HepG2 (cell line): ENCODE measurements around the gene FEV. TPM values are rescaled to one million over a fixed set of nuclear protein-coding genes. Genes with fewer than 3 reads are reported as not detected.

ENCODE experiments used
- ATAC-seq: fragments of 200-7000 bp; cut with Tn5 transposase; 3 replicates; pipeline ENCODE4 v1.9.1; 2020; ENCODE audit warnings: mild to moderate bottlenecking, moderate library complexity
- BruUV-seq: library from RNA; stranded (reverse); fragments of 400-500 nt; replicated peaks from 2 replicates; lab custom pipeline; 2021; lab: Mats Ljungman, UMichigan
- CTCF ChIA-PET: fragments of 300-600 bp; formaldehyde crosslinking; extraction: SDS; loops from one replicate; lab custom pipeline; 2021; ENCODE audit warnings: low total read pairs, inconsistent platforms, low intra/inter-chr PET ratio; lab: Yijun Ruan, JAX
- POLR2A ChIA-PET: fragments of 350-600 bp; sonication (Branson Sonifier 250); formaldehyde crosslinking; loops from one replicate; lab custom pipeline; 2020; ENCODE audit warnings: antibody characterized with exemption, inconsistent platforms; lab: Yijun Ruan, JAX
- DNase-seq: peaks from one replicate; pipeline ENCODE4 v3.0.0-alpha.2; 2015; ENCODE audit warnings: low spot score
- FAIRE-seq: peaks from 3 replicates; lab custom pipeline; 2011; peaks lifted over from hg19 to GRCh38; lab: Jason Lieb, UNC
- H2AFZ ChIP-seq: one replicate; pipeline ENCODE4 v1.6.1; 2011; ENCODE audit warnings: low read length, inconsistent platforms
- H3K27ac ChIP-seq: fragments of 300-600 bp; 3 replicates; pipeline ENCODE4 v1.8.0; 2011; ENCODE audit warnings: mixed run types, mild to moderate bottlenecking, mixed read lengths, low read length, inconsistent platforms; ENCODE audit not compliant: insufficient read depth; ENCODE audit errors: extremely low read length
- H3K27me3 ChIP-seq, 2 experiments: fragments of 200-600 bp in 1 of 2; 2 replicates in 1 of 2; 3 replicates in 1 of 2; pipeline versions ENCODE4 v1.6.0 to v1.8.0; 2011; ENCODE audit warnings: low read length in 2 of 2, mild to moderate bottlenecking in 2 of 2, moderate library complexity in 2 of 2, inconsistent platforms in 1 of 2; ENCODE audit not compliant: insufficient read depth in 2 of 2, control insufficient read depth in 1 of 2
- H3K36me3 ChIP-seq, 2 experiments: fragments of 200-600 bp in 1 of 2; replicated peaks in 1 of 2; 2 replicates in 1 of 2; 3 replicates in 1 of 2; pipeline versions ENCODE4 v1.5.1 to v1.8.0; 2011; ENCODE audit warnings: low read length in 2 of 2, inconsistent platforms in 1 of 2; ENCODE audit not compliant: insufficient read depth in 2 of 2, control insufficient read depth in 1 of 2
- H3K4me1 ChIP-seq: 2 replicates; pipeline ENCODE4 v1.5.1; 2012; ENCODE audit warnings: low read length, inconsistent platforms; ENCODE audit not compliant: insufficient read depth
- H3K4me2 ChIP-seq: 2 replicates; pipeline ENCODE4 v1.6.0; 2011; ENCODE audit warnings: low read depth, low read length, inconsistent platforms
- H3K4me3 ChIP-seq, 3 experiments: fragments of 200-600 bp in 1 of 3; sonication (generic), shearing (Covaris generic) in 1 of 3; replicated peaks in 1 of 3; 2 replicates each; pipeline ENCODE4 v1.5.1; 2011 to 2016; ENCODE audit warnings: low read length in 3 of 3, inconsistent platforms in 2 of 3, low read depth in 2 of 3, mild to moderate bottlenecking in 2 of 3, control low read depth in 1 of 3, mixed read lengths in 1 of 3; ENCODE audit not compliant: insufficient read depth in 1 of 3
- H3K79me2 ChIP-seq: one replicate; pipeline ENCODE4 v1.6.1; 2011; ENCODE audit warnings: low read length, inconsistent platforms; ENCODE audit not compliant: insufficient read depth
- H3K9ac ChIP-seq: 2 replicates; pipeline ENCODE4 v1.6.0; 2011; ENCODE audit warnings: mild to moderate bottlenecking, low read depth, low read length, inconsistent platforms; ENCODE audit not compliant: insufficient read depth
- H3K9me3 ChIP-seq: 2 replicates; pipeline ENCODE4 v1.5.1; 2012; ENCODE audit warnings: mild to moderate bottlenecking, low read length
- H4K20me1 ChIP-seq: 2 replicates; pipeline ENCODE4 v1.6.0; 2011; ENCODE audit warnings: inconsistent platforms, mild to moderate bottlenecking, low read length, moderate library complexity; ENCODE audit not compliant: insufficient read depth
- AGO1 ChIP-seq: fragments of 200-400 bp; formaldehyde crosslinking; IDR thresholded peaks from 2 replicates; pipeline ENCODE4 v1.6.1; 2017; ENCODE audit warnings: mild to moderate bottlenecking, low read depth, low read length, moderate library complexity; ENCODE audit not compliant: poor library complexity, severe bottlenecking
- ATF7-NPFF ChIP-seq: sonication (generic); formaldehyde crosslinking; IDR thresholded peaks from 2 replicates; pipeline ENCODE4 v1.8.1; 2023; ENCODE audit warnings: mild to moderate bottlenecking, low read depth, missing genetic modification reagents, moderate library complexity
- DMTF1 ChIP-seq: sonication (generic); formaldehyde crosslinking; IDR thresholded peaks from 2 replicates; pipeline ENCODE4 v1.4.0; 2020; ENCODE audit warnings: mild to moderate bottlenecking, missing genetic modification reagents
- FOXP1 ChIP-seq, 2 experiments: fragments of 450-650 bp in 1 of 2; IDR thresholded peaks; 2 replicates each; pipeline ENCODE4 v1.6.1; 2017 to 2018; ENCODE audit warnings: antibody characterized with exemption in 1 of 2
- HNRNPL ChIP-seq: fragments of 200-400 bp; formaldehyde crosslinking; IDR thresholded peaks from 2 replicates; pipeline ENCODE4 v1.6.1; 2017; ENCODE audit warnings: mild to moderate bottlenecking, low read depth, low read length
- MED1 ChIP-seq: sonication (generic); formaldehyde crosslinking; IDR thresholded peaks from 2 replicates; pipeline ENCODE4 v1.4.0; 2020; ENCODE audit warnings: missing genetic modification reagents
- SMC3 ChIP-seq: IDR thresholded peaks from 2 replicates; pipeline ENCODE4 v1.6.1; 2011; ENCODE audit warnings: low read length, improper control_type of control experiment
- SRY ChIP-seq: sonication (generic); formaldehyde crosslinking; IDR thresholded peaks from 2 replicates; pipeline ENCODE4 v1.8.0; 2022; ENCODE audit warnings: mild to moderate bottlenecking, missing genetic modification reagents
- ZKSCAN8 ChIP-seq: IDR thresholded peaks from 2 replicates; pipeline ENCODE4 v1.6.1; 2016; ENCODE audit warnings: borderline replicate concordance, missing genetic modification reagents, missing compliant biosample characterization
- ZNF12 ChIP-seq: sonication (generic); formaldehyde crosslinking; IDR thresholded peaks from 2 replicates; pipeline ENCODE4 v1.5.0; 2020; ENCODE audit warnings: missing genetic modification reagents
- ZNF138 ChIP-seq: sonication (generic); formaldehyde crosslinking; IDR thresholded peaks from 2 replicates; pipeline ENCODE4 v1.5.0; 2020; ENCODE audit warnings: mild to moderate bottlenecking, low read depth, missing genetic modification reagents
- ZNF143 ChIP-seq: sonication (generic); formaldehyde crosslinking; IDR thresholded peaks from 2 replicates; pipeline ENCODE4 v1.4.0; 2020; ENCODE audit warnings: missing genetic modification reagents
- ZNF432 ChIP-seq: sonication (generic); formaldehyde crosslinking; IDR thresholded peaks from 2 replicates; pipeline ENCODE4 v1.5.0; 2020; ENCODE audit warnings: missing genetic modification reagents, mild to moderate bottlenecking, borderline replicate concordance
- ZNF484 ChIP-seq: sonication (generic); formaldehyde crosslinking; IDR thresholded peaks from 2 replicates; pipeline ENCODE4 v1.5.1; 2020; ENCODE audit warnings: mild to moderate bottlenecking, low read depth, missing genetic modification reagents, borderline replicate concordance
- ZNF577 ChIP-seq: sonication (generic); formaldehyde crosslinking; IDR thresholded peaks from 2 replicates; pipeline ENCODE4 v1.4.0; 2020; ENCODE audit warnings: mild to moderate bottlenecking, low read depth, missing genetic modification reagents, borderline replicate concordance
- ZNF710 ChIP-seq: sonication (generic); formaldehyde crosslinking; IDR thresholded peaks from 2 replicates; pipeline ENCODE4 v1.5.0; 2020; ENCODE audit warnings: mild to moderate bottlenecking, missing genetic modification reagents, borderline replicate concordance
- ZNF713 ChIP-seq: sonication (generic); formaldehyde crosslinking; IDR thresholded peaks from 2 replicates; pipeline ENCODE4 v1.4.0; 2020; ENCODE audit warnings: mild to moderate bottlenecking, missing genetic modification reagents
- WGBS: methylation state at CpG from one replicate; pipeline ENCODE4 v1.1.6; 2017; ENCODE audit warnings: low lambda C conversion rate; 5-methylcytosine and 5-hydroxymethylcytosine counted together
- in situ Hi-C: cut with HindIII; loops from 2 replicates; pipeline ENCODE4 v1.10.0; 2017; ENCODE audit warnings: low pct_unique_long_range_greater_than_20kb; ENCODE audit not compliant: extremely low pct_ligation_motif_present
- intact Hi-C: fragments of 100-400 bp; cut with micrococcal nuclease; formaldehyde crosslinking; loops from one replicate; pipeline ENCODE4 v1.10.0; 2022; ENCODE audit not compliant: unreplicated experiment
- polyA plus RNA-seq, 8 experiments: library from polyadenylated mRNA; depleted of rRNA in 3 of 8; stranded (reverse) in 7 of 8; unstranded in 1 of 8; fragments of >200 nt; fragmentation: Illumina TruSeq in 4 of 8; extraction: Trizol in 4 of 8; gene quantifications; 2 replicates each; pipeline versions ENCODE4 v1.2.1 to v1.2.3, GENCODE V29; 2011 to 2016; ENCODE audit warnings: low read depth in 4 of 8, missing spikeins in 1 of 8, mixed read lengths in 1 of 8; ENCODE audit not compliant: insufficient read depth in 1 of 8
- total RNA-seq, 5 experiments: library from RNA; depleted of rRNA; stranded (reverse); fragments of >200 nt; fragmentation: Illumina TruSeq; extraction: Trizol; gene quantifications; 2 replicates each; pipeline ENCODE4 v1.2.3, GENCODE V29; 2016; ENCODE audit warnings: low read depth in 1 of 5
- TF ChIP-seq, protein P1 (sequence below): sonication (generic); formaldehyde crosslinking; conservative IDR thresholded peaks from 2 replicates; pipeline ENCODE4 v1.4.0; 2020; ENCODE audit warnings: mild to moderate bottlenecking, missing genetic modification reagents, moderate library complexity

The FEV gene
- total and polyA plus RNA-seq, 2 of the 13 experiments (the other 11 are each of a cell fraction or from before 2014, with no cell fraction given) = not detected

GRCh38 chr2:219023045-219023605, 38.1 kb upstream of the FEV start:
- peaks cover 19% of the 10 kb centered on the region; the same call in 1 of the 2 replicates for H4K20me1 ChIP-seq
- no peak overlapping the region for H3K4me2 ChIP-seq
- intact Hi-C loops = no loop called here
- no peak for TF ChIP-seq AGO1
- no peak for TF ChIP-seq ZNF713 (CRISPR knock-in tag)
- TF ChIP-seq SMC3 = no peak
- no peak for TF ChIP-seq SRY (CRISPR knock-in tag)
- TF ChIP-seq ZNF143 (CRISPR knock-in tag) = no peak
- TF ChIP-seq MED1 = no peak
- TF ChIP-seq ZNF484 (CRISPR knock-in tag) = no peak
- no peak for TF ChIP-seq DMTF1 (CRISPR knock-in tag)
- TF ChIP-seq HNRNPL = no peak
- TF ChIP-seq ZNF710 (CRISPR knock-in tag) = no peak
- TF ChIP-seq ZKSCAN8 (CRISPR knock-in tag) = no peak
- TF ChIP-seq ZNF432 = no peak
- TF ChIP-seq ZNF138 (CRISPR knock-in tag) = no peak
- TF ChIP-seq, protein P1, sequence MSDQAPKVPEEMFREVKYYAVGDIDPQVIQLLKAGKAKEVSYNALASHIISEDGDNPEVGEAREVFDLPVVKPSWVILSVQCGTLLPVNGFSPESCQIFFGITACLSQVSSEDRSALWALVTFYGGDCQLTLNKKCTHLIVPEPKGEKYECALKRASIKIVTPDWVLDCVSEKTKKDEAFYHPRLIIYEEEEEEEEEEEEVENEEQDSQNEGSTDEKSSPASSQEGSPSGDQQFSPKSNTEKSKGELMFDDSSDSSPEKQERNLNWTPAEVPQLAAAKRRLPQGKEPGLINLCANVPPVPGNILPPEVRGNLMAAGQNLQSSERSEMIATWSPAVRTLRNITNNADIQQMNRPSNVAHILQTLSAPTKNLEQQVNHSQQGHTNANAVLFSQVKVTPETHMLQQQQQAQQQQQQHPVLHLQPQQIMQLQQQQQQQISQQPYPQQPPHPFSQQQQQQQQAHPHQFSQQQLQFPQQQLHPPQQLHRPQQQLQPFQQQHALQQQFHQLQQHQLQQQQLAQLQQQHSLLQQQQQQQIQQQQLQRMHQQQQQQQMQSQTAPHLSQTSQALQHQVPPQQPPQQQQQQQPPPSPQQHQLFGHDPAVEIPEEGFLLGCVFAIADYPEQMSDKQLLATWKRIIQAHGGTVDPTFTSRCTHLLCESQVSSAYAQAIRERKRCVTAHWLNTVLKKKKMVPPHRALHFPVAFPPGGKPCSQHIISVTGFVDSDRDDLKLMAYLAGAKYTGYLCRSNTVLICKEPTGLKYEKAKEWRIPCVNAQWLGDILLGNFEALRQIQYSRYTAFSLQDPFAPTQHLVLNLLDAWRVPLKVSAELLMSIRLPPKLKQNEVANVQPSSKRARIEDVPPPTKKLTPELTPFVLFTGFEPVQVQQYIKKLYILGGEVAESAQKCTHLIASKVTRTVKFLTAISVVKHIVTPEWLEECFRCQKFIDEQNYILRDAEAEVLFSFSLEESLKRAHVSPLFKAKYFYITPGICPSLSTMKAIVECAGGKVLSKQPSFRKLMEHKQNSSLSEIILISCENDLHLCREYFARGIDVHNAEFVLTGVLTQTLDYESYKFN (CRISPR knock-in tag) = no peak
- no peak for TF ChIP-seq ZNF12 (CRISPR knock-in tag)
- TF ChIP-seq ATF7-NPFF (CRISPR knock-in tag) = no peak
- no peak for TF ChIP-seq FOXP1 (IDR thresholded peaks at IDR 0.05)
- no peak for TF ChIP-seq FOXP1 (CRISPR knock-in tag; IDR thresholded peaks at IDR 0.05)
- no peak for TF ChIP-seq ZNF577
- 34% methylated on average over 12 of the region's 12 CpGs for WGBS
- H3K9me3 ChIP-seq = no peaks in the 10 kb centered on the region
- CTCF ChIA-PET = no interaction called here
- no peak for DNase-seq
- FAIRE-seq = no peak
- H3K36me3 ChIP-seq = no peaks in the 10 kb centered on the region
- no TSS peak for BruUV-seq
- POLR2A ChIA-PET = no interaction called here
- H3K4me3 ChIP-seq = no peak overlapping the region
- no peak for ATAC-seq
- H3K4me1 ChIP-seq = no peaks in the 10 kb centered on the region
- no peak overlapping the region for H3K9ac ChIP-seq
- no peak overlapping the region for H3K27ac ChIP-seq
- H3K27me3 ChIP-seq = peaks cover 40 to 94% of the 10 kb centered on the region in 2 experiments
- no peak overlapping the region for H2AFZ ChIP-seq
- no peaks in the 10 kb centered on the region for H3K79me2 ChIP-seq
- in situ Hi-C loops = no loop called here
